ENCODE results near the gene EPS8L2.

GRCh38 chr11:680970-681369 is 25.1 kb upstream of the EPS8L2 start:
- TF ChIP-seq CTCF (IDR thresholded peaks at IDR 0.05; ENCODE audit: insufficient read depth, low read depth, low read length) (no peak), EZH2 (IDR thresholded peaks at IDR 0.05; ENCODE audit: insufficient read depth, low read length) (no peak)

Data from astrocyte (in vitro differentiated cells and primary cell).